SK-N-SH (cell line): ENCODE measurements around the gene GSG1. TPM values are rescaled to one million over a fixed set of nuclear protein-coding genes. Genes with fewer than 3 reads are reported as not detected.

ENCODE experiments used
- CTCF ChIA-PET: fragments of 300-600, 350-600 bp; formaldehyde crosslinking; extraction: SDS; loops from one replicate; lab custom pipeline; 2021; lab: Yijun Ruan, JAX
- POLR2A ChIA-PET: fragments of 350-600 bp; sonication (Branson Sonifier 250); formaldehyde crosslinking; extraction: SDS; loops from one replicate; lab custom pipeline; 2020; ENCODE audit warnings: antibody characterized with exemption, inconsistent platforms; lab: Yijun Ruan, JAX
- DNase-seq: peaks from one replicate; pipeline ENCODE4 v3.0.0; 2012
- H2AFZ ChIP-seq: fragments of 200-600 bp; sonication (generic); 2 replicates; pipeline ENCODE4 v1.8.1; 2016; ENCODE audit warnings: antibody characterized with exemption, mild to moderate bottlenecking, low read depth
- H3F3A ChIP-seq: fragments of 200-600 bp; sonication (generic); replicated peaks from 2 replicates; pipeline ENCODE3; 2016; ENCODE audit warnings: antibody characterized with exemption, mild to moderate bottlenecking; ENCODE audit not compliant: insufficient read depth
- H3K27ac ChIP-seq, 2 experiments: fragments of 200-500 bp in 1 of 2; fragments of 200-600 bp in 1 of 2; sonication (Bioruptor generic) in 1 of 2; sonication (generic), shearing (Covaris generic) in 1 of 2; 2 replicates each; pipeline versions ENCODE4 v1.5.1 to v1.6.1; 2014 to 2016; ENCODE audit warnings: low read depth in 2 of 2, inconsistent platforms in 1 of 2, low read length in 1 of 2, mild to moderate bottlenecking in 1 of 2, mixed read lengths in 1 of 2
- H3K27me3 ChIP-seq: fragments of 200-600 bp; sonication (generic), shearing (Covaris generic); 2 replicates; pipeline ENCODE4 v1.6.1; 2016; ENCODE audit warnings: mixed run types; ENCODE audit not compliant: insufficient read depth
- H3K36me3 ChIP-seq, 2 experiments: fragments of 200-500 bp in 1 of 2; fragments of 200-600 bp in 1 of 2; sonication (Bioruptor generic) in 1 of 2; sonication (generic) in 1 of 2; replicated peaks in 1 of 2; 2 replicates each; pipeline versions ENCODE3 to v1.5.1; 2014 to 2016; ENCODE audit warnings: low read length in 1 of 2, mild to moderate bottlenecking in 1 of 2; ENCODE audit not compliant: insufficient read depth in 2 of 2, control insufficient read depth in 1 of 2
- H3K4me1 ChIP-seq, 2 experiments: fragments of 200-500 bp in 1 of 2; fragments of 200-600 bp in 1 of 2; sonication (Bioruptor generic) in 1 of 2; sonication (generic), shearing (Covaris generic) in 1 of 2; 2 replicates each; pipeline versions ENCODE4 v1.5.1 to v1.6.1; 2014 to 2016; ENCODE audit warnings: low read depth in 1 of 2, low read length in 1 of 2, mixed run types in 1 of 2; ENCODE audit not compliant: insufficient read depth in 2 of 2, control insufficient read depth in 1 of 2
- H3K4me2 ChIP-seq: fragments of 200-600 bp; sonication (generic), shearing (Covaris generic); 2 replicates; pipeline ENCODE4 v1.6.1; 2017; ENCODE audit warnings: mixed run types
- H3K4me3 ChIP-seq, 2 experiments: fragments of 200-500 bp in 1 of 2; fragments of 200-600 bp in 1 of 2; sonication (Bioruptor generic) in 1 of 2; sonication (generic), shearing (Covaris generic) in 1 of 2; 2 replicates each; pipeline versions ENCODE4 v1.5.1 to v1.8.1; 2014 to 2016; ENCODE audit warnings: low read depth in 2 of 2, inconsistent platforms in 1 of 2, low read length in 1 of 2, mild to moderate bottlenecking in 1 of 2, mixed read lengths in 1 of 2, moderate library complexity in 1 of 2
- H3K79me2 ChIP-seq: fragments of 200-600 bp; sonication (generic); 2 replicates; pipeline ENCODE4 v1.8.1; 2017; ENCODE audit warnings: mild to moderate bottlenecking; ENCODE audit not compliant: insufficient read depth
- H3K9ac ChIP-seq: fragments of 200-600 bp; sonication (generic); 2 replicates; pipeline ENCODE4 v1.6.1; 2017; ENCODE audit warnings: mixed run types
- H3K9me2 ChIP-seq: fragments of 200-600 bp; sonication (generic); 2 replicates; pipeline ENCODE4 v1.6.1; 2017; ENCODE audit warnings: mixed run types
- H3K9me3 ChIP-seq: fragments of 200-600 bp; sonication (generic); 2 replicates; pipeline ENCODE4 v1.6.1; 2017; ENCODE audit warnings: mixed run types, mild to moderate bottlenecking, moderate library complexity
- H4K20me1 ChIP-seq: fragments of 200-600 bp; sonication (generic); 2 replicates; pipeline ENCODE4 v1.6.1; 2017; ENCODE audit warnings: mild to moderate bottlenecking, mixed run types; ENCODE audit not compliant: insufficient read depth
- CHD2 ChIP-seq: fragments of 150-350 bp; IDR thresholded peaks from 2 replicates; pipeline ENCODE4 v1.6.1; 2018; ENCODE audit warnings: low read length; ENCODE audit not compliant: partially characterized antibody
- CTCF ChIP-seq: fragments of 200-600 bp; sonication (generic); IDR thresholded peaks from 2 replicates; pipeline ENCODE4 v1.6.1; 2017; ENCODE audit warnings: antibody characterized with exemption, mild to moderate bottlenecking, moderate library complexity
- FOSL2 ChIP-seq: IDR thresholded peaks from 2 replicates; pipeline ENCODE4 v1.4.0; 2012; ENCODE audit warnings: low read depth, mild to moderate bottlenecking, moderate library complexity, borderline replicate concordance
- FOXJ3 ChIP-seq: sonication (generic); formaldehyde crosslinking; IDR thresholded peaks from 2 replicates; pipeline ENCODE4 v1.5.1; 2020; ENCODE audit warnings: mild to moderate bottlenecking, missing genetic modification reagents
- GABPA ChIP-seq: IDR thresholded peaks from 2 replicates; pipeline ENCODE4 v1.4.0; 2012; ENCODE audit warnings: low read depth, mild to moderate bottlenecking
- GATA2 ChIP-seq: sonication (generic); formaldehyde crosslinking; IDR thresholded peaks from 2 replicates; pipeline ENCODE4 v1.5.0; 2020; ENCODE audit warnings: mild to moderate bottlenecking, missing genetic modification reagents
- IRF3 ChIP-seq: fragments of 150-350 bp; IDR thresholded peaks from 2 replicates; pipeline ENCODE4 v1.6.1; 2016; ENCODE audit warnings: mild to moderate bottlenecking, low read depth, low read length
- JUND ChIP-seq: IDR thresholded peaks from 2 replicates; pipeline ENCODE4 v1.4.0; 2012
- MAX ChIP-seq: IDR thresholded peaks from 2 replicates; pipeline ENCODE4 v1.4.0; 2012; ENCODE audit warnings: low read depth
- NFIC ChIP-seq: IDR thresholded peaks from 2 replicates; pipeline ENCODE4 v1.4.0; 2012; ENCODE audit warnings: borderline replicate concordance
- NRF1 ChIP-seq: IDR thresholded peaks from 2 replicates; pipeline ENCODE4 v1.6.1; 2012; ENCODE audit warnings: low read depth, mild to moderate bottlenecking, low read length
- RAD21 ChIP-seq: IDR thresholded peaks from 2 replicates; pipeline ENCODE4 v1.6.1; 2012; ENCODE audit warnings: mild to moderate bottlenecking, low read length
- REST ChIP-seq: IDR thresholded peaks from 2 replicates; pipeline ENCODE4 v1.6.1; 2012; ENCODE audit warnings: mild to moderate bottlenecking, low read depth, low read length, moderate library complexity
- RFX5 ChIP-seq: IDR thresholded peaks from 2 replicates; pipeline ENCODE4 v1.6.1; 2012; ENCODE audit warnings: mild to moderate bottlenecking, improper control_type of control experiment, low read length
- RXRA ChIP-seq: IDR thresholded peaks from 2 replicates; pipeline ENCODE4 v1.4.0; 2012; ENCODE audit warnings: low read depth, mild to moderate bottlenecking, borderline replicate concordance
- SMC3 ChIP-seq: IDR thresholded peaks from 2 replicates; pipeline ENCODE4 v1.6.1; 2012; ENCODE audit warnings: low read depth, low read length, improper control_type of control experiment
- TAF1 ChIP-seq: IDR thresholded peaks from 2 replicates; pipeline ENCODE4 v1.6.1; 2012; ENCODE audit warnings: low read depth, mild to moderate bottlenecking, low read length, moderate library complexity, borderline replicate concordance
- WGBS: methylation state at CpG from one replicate; pipeline ENCODE4 v1.1.6; 2017; ENCODE audit warnings: low lambda C conversion rate; 5-methylcytosine and 5-hydroxymethylcytosine counted together
- polyA plus RNA-seq, 3 experiments: library from polyadenylated mRNA; depleted of rRNA; stranded (reverse); fragments of >200 nt; gene quantifications; 2 replicates each; pipeline ENCODE4 v1.2.3, GENCODE V29; 2012
- TF ChIP-seq, protein P1 (sequence below): IDR thresholded peaks from 2 replicates; pipeline ENCODE4; 2012
- TF ChIP-seq, protein P2 (sequence below): IDR thresholded peaks from 2 replicates; pipeline ENCODE4 v1.4.0; 2012; ENCODE audit warnings: low read depth, borderline replicate concordance

Gene GSG1
- polyA plus RNA-seq, 1 of the 3 experiments (the other 2 are of a cell fraction), result 0.39 TPM

GRCh38 chr12:13093191-13093847, 10.1 kb downstream of the GSG1 start:
- CTCF ChIA-PET, result interaction anchor here (0.6 to 1.6 kb wide), 2 partner anchors 119 to 1563 kb away, joined by 3 to 9 read pairs; no protein-coding TSS in a partner anchor
- Histone ChIP-seq H3F3A (peaks cover 20% of the 10 kb centered on the region), H4K20me1 (no peaks in the 10 kb centered on the region)

More at GRCh38 chr12:13093191-13093847, 10.1 kb downstream of the GSG1 start:
- Histone ChIP-seq H2AFZ (peak overlapping the region; percentile 78; the same call in 1 of the 2 replicates), H3K4me1 (peaks cover 0 to 38% of the 10 kb centered on the region in 2 experiments; a peak in 3 of 4 replicates), H3K79me2 (no peaks in the 10 kb centered on the region), H3K9ac (peak overlapping the region; percentile 40; the same call in 1 of the 2 replicates), H3K27me3 (no peaks in the 10 kb centered on the region), H3K9me2 (no peaks in the 10 kb centered on the region), H3K27ac (peak overlapping the region in 1 of 2 experiments; percentile 75; a peak in 2 of 4 replicates), H3K4me2 (peak overlapping the region; percentile 56; the same call in 1 of the 2 replicates)
- 70% methylated on average over 7 of the region's 7 CpGs for WGBS
- TF ChIP-seq RXRA (no peak), MAX (no peak), CTCF (no peak), RFX5 (no peak), FOXJ3 (CRISPR knock-in tag) (no peak), TAF1 (no peak), GATA2 (CRISPR knock-in tag) (no peak), SMC3 (no peak), RAD21 (no peak), CHD2 (no peak), GABPA (no peak), IRF3 (no peak), JUND (0 out of 2 replicates have a peak, but pooled peaks have one; percentile 7), NFIC (no peak), REST (no peak), NRF1 (no peak), FOSL2 (peak; percentile 19; the same call in 1 of the 2 replicates)
- TF ChIP-seq, protein P1, sequence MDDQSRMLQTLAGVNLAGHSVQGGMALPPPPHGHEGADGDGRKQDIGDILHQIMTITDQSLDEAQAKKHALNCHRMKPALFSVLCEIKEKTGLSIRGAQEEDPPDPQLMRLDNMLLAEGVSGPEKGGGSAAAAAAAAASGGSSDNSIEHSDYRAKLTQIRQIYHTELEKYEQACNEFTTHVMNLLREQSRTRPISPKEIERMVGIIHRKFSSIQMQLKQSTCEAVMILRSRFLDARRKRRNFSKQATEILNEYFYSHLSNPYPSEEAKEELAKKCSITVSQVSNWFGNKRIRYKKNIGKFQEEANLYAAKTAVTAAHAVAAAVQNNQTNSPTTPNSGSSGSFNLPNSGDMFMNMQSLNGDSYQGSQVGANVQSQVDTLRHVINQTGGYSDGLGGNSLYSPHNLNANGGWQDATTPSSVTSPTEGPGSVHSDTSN, result 0 out of 2 replicates have a peak, but pooled peaks have one; percentile 9
- TF ChIP-seq, protein P2, sequence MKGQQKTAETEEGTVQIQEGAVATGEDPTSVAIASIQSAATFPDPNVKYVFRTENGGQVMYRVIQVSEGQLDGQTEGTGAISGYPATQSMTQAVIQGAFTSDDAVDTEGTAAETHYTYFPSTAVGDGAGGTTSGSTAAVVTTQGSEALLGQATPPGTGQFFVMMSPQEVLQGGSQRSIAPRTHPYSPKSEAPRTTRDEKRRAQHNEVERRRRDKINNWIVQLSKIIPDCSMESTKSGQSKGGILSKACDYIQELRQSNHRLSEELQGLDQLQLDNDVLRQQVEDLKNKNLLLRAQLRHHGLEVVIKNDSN, result no peak
- TF ChIP-seq, all 33 proteins: peak for 3
- DNase-seq, result no peak
- H3K36me3 ChIP-seq, result no peaks in the 10 kb centered on the region
- H3K9me3 ChIP-seq, result no peaks in the 10 kb centered on the region
- H3K4me3 ChIP-seq, result no peak overlapping the region
- POLR2A ChIA-PET, result no interaction called here
